ENCODE measurements around the gene TP53TG5.

Gene TP53TG5

DNA sequence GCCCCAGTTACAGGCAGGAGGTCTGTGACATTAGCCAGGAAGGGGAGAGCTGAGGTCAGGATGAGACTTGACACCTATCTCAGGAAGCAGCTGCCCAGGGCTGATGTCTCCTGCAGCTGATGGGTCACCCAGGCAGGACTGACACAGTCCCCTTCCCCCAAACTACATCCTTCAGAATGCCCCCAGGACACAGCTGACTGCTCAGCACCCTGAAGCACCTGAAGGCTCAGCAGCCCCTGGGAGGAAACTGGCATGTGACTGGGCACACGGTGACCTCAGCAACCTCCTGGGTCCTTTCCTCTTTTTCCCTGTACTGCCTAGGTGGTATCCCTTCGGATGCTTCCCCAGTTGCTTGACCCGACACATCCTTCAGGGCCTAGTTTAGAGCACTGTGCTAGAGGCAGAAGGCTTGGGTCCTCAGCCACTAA, 31.8 kb downstream of the TP53TG5 start:
- no peak for DNase-seq (ENCODE audit: low read depth in 3 of 3)

DNA sequence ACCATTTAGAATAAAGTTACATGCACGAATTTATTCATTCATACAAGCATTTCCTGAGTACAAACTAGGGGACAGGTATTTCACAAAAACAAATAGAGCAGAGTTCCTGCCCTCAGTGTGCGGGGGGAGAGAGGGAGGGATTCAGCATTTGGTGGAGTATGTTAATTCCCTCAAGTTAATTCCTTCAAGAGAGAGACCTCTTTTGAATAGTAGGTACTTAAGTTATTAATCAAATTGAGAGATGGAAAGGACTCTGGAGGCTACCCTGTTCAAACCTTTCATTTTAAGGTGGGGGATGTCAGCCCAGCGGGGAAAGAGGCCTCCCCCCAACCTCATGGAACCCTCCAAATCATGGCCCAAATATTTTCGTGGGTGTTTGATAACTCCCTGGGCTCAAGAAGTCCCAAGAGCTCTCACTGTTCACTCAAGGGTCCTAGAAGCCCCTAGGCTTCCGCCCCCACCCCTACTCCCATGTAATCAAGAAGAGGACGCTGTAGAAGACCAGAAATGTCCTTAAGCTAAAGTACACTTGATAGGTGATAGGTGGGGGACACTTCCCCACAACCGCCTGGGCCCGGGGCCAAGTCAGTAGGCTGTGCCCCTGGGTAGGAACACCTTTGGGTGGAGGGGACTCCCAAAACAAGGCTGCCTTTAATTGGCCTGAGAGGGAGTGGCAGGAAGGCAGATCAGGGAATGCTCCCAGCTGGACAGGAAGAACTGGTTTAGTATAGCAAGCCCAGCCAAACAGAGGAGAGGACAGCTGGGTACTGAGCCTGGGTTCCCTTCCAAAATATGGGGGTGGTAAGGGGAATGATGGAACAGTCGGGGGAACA, 32.8 kb downstream of the TP53TG5 start:
- DNase-seq (ENCODE audit: low read depth in 3 of 3) = no peak

DNA sequence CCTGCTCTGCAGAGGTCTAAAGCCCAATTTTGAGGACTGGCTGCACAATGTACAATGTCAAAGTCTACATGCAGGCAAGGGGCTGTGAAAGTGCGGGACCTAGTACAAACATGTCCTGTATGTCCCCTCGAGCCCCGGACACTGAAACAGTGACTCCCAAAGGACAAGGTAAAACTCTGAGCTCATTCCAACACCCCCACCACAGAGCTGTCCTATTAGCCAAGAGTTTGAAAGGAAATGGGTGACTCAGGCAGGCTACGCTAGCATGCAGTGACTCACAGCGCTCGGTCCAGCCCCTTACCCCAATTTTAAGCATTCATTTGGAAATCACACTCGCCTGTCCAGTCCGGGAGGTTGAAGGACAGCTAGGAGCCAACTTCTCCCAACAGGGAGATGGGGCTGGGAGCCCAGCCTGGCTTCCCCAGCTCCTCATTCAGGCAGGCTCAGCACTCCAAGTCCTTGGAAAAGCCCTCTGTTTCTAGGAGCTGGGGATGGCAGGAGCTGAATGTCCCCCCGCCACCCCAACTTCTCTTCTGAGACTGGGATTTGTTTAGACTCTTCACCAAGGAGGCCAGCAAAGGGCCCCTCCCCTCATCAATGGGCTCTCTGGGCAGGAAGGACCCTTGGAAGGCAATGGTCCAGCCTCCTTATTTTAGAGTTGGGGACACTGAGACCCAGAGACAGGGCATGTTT, 33.8 kb downstream of the TP53TG5 start:
- DNase-seq (ENCODE audit: low read depth in 3 of 3) = no peak

DNA sequence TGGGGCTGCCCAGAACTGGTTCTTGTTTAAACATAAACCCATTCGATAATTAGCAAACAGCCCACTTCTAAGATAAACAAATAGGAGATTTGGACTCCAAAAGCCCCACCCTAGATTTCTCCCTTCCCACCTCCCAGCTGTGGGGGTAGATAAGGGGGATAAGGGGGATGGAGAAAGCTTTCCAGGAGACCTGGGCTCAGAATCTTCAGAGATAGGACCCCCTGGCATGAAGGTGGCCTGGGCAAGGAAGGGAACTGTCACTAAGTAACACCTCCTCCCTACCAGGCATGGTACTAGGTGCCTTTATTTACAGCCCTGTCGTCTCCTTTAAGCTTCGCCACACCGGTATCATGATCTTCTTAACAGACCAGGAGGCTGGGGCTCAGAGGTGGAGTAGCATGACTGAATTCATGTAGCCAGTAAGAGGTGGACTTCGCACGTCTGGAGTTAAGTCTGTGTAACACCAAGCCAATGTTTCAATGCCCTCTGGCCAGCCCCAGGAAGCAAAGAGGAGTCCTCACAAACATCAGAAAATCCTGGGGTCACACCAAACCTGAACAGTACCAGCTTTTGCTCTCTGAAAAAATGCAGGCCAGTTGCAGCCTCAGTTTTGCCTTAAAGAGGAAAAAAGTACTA, 34.5 kb downstream of the TP53TG5 start:
- DNase-seq (ENCODE audit: low read depth in 3 of 3) = no peak

DNA sequence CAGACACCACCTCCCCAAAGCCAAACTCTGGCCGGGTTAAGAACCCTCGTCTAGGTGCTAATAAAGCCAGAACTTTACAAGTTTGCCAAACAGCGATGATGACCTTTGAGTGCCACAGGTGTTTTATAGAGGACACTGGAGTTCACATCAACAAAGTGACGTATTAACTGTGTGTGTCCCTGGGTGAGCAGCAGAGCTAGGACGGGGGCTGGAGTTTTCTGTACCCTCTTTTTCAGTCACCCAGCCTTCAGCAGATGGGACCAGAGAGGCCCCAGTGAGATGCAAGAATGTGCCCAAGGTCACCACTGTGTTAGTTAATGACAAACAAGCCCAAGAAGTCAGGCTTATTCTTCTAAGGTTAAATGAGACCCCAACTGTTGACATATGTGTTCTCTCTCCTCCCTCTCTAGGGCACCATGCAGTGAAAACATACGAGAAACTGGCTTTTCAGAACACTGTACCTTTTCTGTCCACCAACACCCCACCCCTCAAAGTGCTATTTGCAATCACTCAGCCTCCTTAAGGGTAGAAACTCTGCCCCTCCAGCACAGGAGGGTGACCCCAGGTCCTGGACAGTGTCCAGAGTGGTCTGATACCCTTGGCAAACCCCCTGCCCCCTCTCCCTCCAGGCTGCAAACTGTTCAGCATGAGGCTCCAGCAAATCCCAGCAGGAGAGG, 35.1 kb downstream of the TP53TG5 start:
- DNase-seq (ENCODE audit: low read depth in 3 of 3) = no peak

DNA sequence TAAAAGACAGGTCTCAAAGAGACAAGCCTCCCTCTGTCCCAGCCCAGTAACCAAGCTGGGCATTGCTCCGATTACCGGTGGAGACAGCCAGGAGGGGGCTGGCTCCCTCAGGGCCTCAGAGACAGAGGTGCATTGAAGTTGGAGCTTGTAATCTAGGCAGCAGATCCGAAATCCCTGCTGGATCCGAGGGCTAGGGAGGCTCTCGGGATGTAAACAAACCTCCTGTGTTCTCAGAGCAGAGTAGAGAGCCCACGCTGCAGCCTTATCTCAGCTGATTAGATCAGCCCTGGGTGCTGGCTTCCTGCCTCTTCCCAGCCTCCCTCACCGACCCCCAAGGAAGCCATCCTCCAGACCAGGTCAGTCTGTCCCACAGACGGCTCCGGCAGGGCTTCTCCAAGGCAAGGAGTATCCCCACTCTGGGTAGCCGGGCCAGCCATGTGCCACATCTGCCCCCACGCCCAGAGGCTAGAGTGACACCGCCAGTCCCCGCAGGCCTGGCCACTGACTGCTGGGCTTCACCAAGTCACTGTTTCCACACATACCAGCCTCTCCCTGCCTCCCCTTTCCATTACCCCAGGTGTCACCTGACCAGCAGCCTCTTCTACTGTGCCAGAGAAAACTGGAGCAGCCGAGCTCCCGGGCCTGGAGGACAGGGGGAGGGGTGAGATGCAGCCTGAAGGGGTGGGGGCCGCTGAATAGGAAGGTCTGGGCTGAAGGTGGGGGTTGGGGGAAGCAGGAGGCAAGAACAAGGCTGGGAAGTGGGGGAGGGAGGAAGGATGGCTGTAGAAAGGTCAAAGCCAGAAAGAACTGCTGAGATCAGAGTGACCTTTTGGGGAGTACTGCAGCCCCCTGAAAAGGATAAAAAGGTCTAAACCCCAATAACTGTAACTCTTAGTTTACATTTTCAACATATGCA, 35.9 kb downstream of the TP53TG5 start:
- DNase-seq (ENCODE audit: low read depth in 3 of 3) = no peak

DNA sequence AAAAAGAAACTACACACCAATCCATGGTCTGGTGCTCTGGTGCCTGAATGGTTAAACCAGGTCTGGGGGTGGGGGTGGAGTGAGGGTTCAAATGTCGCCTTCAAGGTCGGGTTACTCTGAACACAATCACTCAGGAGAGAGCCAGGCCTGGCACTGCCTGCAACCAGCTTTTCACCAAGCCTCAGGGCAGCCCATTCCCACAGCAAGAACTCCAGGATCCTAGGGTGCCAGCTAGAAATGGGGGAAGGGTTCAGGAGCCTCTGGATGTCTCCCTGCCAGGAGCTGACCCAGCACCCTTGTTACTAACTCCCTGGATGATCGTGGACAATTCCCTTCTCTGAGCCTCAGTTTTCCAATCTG, 36.6 kb downstream of the TP53TG5 start:
- DNase-seq (ENCODE audit: low read depth in 3 of 3) = no peak

DNA sequence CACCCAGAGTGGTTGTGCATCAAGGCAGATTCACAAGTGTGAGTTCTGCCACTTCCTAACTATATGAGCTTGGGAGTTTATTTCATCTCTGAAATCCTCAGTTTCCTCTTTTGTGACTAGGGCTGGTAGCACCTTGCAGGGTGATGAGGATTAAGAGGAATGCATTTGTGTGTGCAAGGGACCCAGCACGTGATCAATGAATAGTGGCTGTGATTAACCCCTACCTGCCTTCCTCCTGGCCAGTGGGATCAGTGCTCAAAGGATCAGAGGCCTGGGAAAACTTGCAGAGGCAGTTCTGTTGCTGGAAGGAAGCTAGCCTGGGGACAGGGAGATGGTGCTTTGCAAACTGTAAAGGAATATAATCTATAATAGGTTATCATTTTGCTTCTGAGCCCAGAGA, 37.2 kb downstream of the TP53TG5 start:
- no peak for DNase-seq (ENCODE audit: low read depth in 3 of 3)

DNA sequence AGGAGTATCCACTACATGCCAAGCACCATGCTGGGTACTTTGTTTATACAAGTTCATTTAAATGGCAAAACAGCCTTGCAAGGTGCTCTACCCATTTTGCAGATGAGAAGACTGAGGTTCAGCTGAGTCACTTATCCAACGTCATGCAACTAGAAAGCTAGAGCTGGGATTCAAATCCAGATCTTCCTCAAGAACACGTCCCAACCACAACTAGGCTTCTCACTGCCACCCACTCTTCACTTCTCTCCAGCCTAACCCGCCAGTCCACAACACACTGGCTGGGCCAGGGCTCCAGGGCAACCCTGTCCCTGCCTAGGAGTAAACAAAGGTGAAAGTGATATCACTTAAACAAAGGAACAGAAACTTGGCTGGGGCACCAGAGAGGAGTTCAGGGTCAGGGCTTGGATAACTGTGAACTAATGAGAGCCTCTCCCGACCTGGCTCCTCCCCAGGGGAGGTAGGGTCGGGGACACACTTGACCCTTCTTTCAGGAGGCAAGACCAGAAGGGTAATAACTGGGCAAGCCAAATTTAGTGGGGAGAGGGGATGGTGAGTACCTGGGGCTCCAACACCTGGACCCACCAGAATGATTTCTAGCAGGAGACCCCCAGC, 37.8 kb downstream of the TP53TG5 start:
- no peak for DNase-seq (ENCODE audit: low read depth in 3 of 3)

DNA sequence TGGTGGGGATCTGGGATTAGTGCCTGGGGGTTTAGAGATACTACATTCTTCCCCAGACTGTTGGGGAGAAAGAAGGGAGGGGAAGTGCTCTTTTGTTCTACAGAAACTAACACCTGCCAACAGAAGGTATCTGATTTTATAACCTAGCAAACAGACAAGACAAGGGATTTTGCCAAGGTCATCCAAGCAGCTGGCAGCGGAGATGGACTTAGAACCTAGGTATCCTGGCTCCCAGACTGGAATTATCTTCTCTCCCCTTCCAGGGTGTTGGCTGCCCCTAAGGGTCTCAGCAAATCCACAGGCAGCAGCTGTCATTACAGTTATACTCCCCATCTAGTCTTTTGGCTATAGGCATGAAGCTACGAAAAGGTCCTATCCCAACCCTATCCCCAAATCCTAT, 38.3 kb downstream of the TP53TG5 start:
- no peak for DNase-seq (ENCODE audit: low read depth in 3 of 3)

DNA sequence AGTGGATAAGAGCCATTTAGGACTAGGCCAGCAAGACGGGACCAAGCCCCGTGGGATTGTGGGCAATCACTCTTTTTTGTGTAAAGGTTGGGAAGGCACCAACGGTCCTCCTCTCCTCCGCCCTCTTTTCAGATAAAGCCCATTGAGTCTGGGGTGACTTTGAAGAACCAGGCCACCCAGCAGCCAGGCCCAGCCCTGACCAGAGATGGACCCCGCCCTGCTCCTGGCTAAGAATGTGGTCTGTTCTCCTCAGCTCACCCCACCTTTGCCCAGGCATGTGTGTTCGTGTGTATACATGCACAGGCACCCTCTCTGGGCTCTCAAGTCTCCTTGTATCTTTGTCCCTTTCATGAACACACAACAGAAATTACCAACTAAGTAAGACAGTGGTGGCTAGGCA, 39.0 kb downstream of the TP53TG5 start:
- DNase-seq (ENCODE audit: low read depth in 3 of 3) = no peak

DNA sequence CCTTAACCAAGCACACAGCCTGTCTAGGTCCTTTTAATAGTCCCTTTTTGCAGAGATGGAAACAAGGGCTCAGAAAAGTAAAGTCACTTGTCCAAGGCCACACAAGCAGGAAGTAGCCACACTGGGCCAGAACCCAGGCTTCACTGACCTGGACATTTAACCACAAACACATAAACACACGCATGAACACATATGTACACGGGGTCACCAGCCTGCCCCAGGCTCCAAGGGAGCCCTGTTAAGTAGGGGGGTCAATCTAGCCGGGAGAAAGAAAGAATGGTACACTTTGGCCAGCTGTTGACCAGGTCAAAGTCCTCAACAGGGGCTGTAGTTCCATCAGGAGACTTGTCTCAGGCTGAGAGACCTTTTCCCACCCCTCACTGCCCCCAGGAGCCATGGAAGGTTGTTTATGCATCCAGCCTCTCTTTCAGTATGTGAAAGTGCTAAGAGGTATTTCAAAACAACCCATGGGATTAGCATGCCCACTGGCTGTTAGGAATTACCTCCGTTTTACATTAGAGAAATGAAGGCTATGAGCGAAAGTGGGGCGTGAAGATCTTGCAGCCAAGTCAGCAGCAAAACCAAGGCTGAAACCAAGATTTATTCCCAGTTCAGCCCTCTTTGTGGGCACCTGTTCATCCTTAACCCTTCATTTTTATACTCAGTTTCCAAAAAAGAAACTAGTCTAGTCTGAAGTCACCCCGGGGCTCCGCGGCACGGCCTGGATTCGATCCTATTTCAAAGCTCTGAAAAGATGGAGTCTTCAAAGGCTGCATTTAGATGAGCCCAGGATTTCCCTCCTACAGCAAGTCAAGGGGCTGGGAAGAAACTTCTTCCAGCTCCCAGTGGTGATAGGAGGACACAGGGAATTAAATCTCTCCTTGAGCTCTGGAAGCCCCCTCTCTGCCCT, 39.7 kb downstream of the TP53TG5 start:
- no peak for DNase-seq (ENCODE audit: low read depth in 3 of 3)

DNA sequence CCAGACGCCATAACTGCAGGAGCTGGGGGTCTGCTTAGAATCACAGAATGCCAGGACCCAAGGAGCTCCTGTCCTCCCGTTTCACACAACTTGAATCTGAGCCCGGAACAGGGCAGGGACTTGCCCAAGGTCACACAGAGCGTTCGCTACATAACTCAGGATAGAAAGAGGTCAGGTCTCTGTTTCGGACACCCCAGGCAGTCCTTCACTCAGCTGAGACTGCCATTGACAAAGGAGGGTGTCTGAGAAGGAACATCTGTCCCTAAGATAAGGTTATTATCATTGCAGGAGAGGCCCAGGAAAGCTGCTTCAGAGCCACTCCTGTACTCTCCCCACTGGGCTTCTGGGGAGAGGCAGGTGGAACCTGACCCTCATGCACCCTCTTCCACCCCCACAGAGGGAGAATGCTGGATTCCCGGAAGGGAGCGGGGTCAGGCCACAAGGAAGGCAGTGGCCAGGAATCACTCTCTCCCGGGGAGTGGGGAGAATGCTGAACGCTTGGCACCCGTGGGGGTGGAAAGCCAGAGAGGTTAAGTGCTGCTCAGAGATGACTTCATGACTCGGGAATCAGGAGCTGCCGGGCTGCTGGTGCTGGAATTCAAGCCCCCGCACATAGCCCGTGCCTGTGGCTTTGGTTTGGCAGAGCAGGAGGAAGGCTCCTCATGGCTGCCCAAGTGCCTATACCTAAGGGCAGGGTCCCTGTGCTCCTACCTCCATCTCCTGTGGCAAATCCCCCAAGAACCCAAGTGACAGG, 40.6 kb downstream of the TP53TG5 start:
- DNase-seq (ENCODE audit: low read depth in 3 of 3) = no peak

DNA sequence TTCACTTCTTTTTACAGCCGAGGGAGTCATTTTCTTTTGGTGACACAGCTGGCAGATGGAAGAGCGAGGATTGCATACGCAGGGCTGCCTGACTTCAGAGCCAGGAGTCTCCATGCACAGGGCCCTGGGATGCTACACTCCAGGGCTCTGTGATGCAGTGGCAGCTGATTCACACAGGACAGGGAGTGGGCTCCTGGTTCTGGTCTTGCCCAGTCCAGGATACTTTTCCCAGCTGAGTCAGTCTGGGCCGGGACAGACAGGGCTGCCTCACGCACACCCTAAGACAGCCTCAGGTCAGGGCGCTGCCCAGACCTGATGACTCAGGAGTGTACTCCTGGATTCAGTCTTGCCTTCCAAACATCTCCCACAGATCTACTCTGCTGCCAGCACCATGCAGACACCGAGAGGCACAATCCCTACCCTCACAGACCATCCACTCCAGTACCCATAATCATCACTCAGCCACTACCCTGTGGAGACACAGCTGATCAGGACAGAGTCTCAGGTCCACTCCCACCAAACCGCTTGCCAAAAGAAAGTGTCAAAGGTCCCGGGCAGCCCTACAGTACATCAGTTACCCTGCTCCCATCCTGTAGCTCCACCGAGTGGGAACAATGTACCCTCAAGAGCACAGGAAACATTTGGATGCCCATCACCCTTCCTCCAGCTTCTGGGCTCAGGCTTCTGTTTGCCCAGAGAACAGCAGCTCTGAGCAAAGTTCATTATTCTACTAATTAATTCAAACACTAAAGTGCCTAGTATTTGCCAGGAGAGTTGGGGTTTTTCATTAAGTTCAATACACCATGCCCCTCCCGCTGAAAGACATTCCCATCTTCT, 41.4 kb downstream of the TP53TG5 start:
- DNase-seq (ENCODE audit: low read depth in 3 of 3) = no peak

DNA sequence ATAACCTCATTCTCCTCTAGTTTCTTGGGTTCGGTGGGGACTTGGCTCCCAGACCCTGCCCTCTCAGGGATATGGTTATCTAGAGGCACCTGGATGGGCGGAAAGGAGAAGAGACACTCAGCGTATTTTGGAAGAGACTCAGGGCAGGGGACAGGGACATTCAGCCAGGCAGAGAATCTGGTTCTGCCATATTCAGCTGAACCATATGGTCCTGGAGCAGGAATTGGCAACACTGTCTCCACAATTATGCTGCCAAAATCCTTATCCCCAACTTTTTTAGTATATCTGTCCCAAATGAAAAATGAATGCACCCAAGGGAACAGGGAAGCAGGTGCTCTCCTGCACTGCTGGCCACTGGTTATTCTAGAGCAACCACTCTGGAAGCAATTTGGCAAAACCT, 47.6 kb downstream of the TP53TG5 start:
- no peak for DNase-seq (ENCODE audit: low read depth in 3 of 3)

DNA sequence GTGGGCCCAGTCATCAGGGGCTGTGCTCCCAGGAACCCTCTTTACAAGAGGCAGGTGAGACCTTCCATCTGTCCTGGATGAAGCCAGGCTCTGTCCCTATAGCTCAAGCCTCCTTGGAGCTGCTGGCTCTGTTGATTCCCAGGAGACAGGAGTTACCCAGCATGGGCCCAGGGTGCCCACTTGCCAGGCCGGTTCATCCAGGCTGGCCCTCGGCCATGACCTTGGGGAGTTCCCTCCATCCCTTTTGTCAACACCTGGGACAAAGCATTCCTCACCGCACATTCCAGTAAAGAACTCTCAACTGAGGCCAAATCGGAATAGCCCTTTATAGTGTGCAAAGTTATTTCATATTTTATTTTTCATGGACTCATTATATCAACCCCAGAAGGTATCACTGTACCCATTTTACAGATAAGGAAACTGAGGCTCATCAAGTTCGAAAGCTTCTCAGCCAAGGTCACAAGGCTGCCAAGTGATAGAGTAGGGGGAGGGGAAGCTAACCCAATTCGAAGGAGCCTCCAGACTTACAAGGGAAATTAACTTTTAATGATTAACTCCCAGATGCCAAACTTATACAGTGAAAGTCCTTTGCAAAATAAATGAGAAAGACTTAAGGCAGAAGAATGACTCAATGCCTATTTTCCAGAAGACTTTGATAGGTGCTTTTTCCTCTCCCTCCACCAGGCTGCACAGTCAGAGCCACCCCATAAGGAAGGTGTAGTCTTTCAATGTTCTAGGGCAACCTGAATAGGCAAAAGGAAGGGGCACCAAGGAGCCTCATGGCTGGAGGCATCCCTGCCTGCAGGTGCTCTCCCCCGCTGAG, 48.4 kb downstream of the TP53TG5 start:
- no peak for DNase-seq (ENCODE audit: low read depth in 3 of 3)

DNA sequence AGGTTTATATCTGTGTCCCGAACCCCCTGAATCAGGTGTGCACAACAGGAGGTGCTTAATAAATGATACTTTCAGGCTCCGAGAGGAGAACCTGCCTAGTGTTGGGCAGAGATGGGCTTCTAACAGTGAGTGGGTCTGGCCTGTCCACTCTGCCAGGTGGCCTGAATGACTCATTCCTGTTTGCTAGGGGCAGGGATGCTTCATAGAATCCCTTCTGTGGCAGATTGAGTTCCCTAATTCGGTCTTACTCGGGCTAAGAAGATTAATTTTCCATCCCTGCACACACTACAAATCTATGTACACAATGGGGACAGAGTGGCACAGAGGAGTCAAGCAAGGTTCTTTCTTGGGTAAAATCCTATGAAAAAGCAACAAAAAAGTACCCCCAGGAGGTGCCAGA, 49.7 kb downstream of the TP53TG5 start:
- no peak for DNase-seq (ENCODE audit: low read depth in 3 of 3)

All from stimulated activated CD4-positive, alpha-beta T cell treated with anti-CD3 and anti-CD28 coated beads, TNF-alpha, amount 100 ng/mL, for 48 hours (primary cell).